GM19328 (cell line): ENCODE data around the gene PHLDA2.
"Not testable (repeated sequence)": the region's sequence is repeated elsewhere in the genome, so short reads cannot be mapped to it uniquely, and the experiment has no call there.

Experiments
- ATAC-seq: cut with Tn5 transposase; IDR thresholded peaks from one replicate; pipeline ENCODE4 v1.9.1; 2021; ENCODE audit warnings: mild to moderate bottlenecking, moderate library complexity; ENCODE audit not compliant: unreplicated experiment

PHLDA2 gene

GRCh38 chr11:2916114-2916891 is 12.9 kb downstream of the PHLDA2 start:
- no peak for ATAC-seq

DNA sequence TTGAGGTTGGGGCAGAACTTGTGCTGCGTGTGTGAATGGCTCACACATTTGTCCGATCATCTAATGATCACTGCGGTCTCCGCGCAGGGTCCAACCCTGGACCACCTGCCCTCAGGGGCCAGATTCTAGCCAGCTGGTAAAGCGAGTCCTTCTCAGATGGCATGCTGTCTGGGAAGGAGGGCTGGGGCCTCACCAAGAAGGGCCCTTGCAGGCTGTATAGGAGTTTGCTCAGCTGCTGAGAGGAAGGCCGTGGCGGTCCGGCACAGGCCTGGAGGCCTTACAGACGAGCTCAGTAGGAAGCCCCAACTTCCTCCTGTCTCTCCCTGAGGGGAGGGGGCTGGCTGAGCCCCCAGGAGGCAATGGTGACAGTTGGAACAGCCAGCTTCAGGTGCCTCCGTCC is 13.7 kb downstream of the PHLDA2 start:
- no peak for ATAC-seq

GRCh38 chr11:2914455-2915195 is 14.6 kb downstream of the PHLDA2 start:
- no peak for ATAC-seq

DNA sequence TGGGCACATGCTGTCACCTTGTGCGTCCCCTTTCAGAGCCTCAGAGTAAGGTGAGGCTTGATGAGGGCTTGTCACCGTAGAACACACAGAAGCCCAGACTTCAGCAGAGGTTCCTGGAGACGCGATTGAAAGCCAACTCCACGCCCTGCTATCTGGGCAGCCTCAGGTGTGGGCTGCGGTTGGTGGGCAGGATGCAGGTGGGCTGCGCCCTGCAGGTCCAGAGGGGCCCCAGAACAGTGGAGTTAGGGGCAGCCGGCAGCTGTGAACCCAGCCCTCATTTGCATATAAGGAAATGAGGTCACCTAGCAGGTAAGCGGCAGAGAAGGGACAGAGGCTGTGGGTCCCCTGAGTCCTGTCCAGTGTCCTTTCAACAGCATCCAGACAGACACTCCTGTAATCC is 15.4 kb downstream of the PHLDA2 start:
- ATAC-seq, result no peak

DNA sequence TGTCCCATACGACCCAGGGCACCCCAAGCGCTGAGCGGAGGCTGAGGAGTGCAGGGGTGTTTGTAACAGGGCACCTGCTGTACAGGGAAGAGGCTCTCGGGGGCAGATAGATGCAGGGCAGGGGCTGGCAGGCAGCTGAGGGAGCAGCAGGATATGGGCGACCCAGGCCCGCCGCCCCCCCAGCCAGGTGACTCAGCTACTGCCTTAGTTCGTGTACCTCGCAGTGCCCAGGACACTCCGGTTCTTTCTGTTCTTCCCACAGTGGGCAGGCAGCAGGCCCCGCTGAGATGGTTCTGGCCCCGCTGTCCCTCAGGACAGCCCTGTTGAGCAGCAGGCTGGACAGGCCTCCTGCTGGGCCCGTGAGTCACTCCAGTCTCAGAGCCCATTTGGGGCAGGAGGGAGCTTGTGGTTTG is 16.2 kb downstream of the PHLDA2 start:
- ATAC-seq, result no peak

- no peak for ATAC-seq
Observed at GRCh38 chr11:2912498-2912897, 16.7 kb downstream of the PHLDA2 start.

DNA sequence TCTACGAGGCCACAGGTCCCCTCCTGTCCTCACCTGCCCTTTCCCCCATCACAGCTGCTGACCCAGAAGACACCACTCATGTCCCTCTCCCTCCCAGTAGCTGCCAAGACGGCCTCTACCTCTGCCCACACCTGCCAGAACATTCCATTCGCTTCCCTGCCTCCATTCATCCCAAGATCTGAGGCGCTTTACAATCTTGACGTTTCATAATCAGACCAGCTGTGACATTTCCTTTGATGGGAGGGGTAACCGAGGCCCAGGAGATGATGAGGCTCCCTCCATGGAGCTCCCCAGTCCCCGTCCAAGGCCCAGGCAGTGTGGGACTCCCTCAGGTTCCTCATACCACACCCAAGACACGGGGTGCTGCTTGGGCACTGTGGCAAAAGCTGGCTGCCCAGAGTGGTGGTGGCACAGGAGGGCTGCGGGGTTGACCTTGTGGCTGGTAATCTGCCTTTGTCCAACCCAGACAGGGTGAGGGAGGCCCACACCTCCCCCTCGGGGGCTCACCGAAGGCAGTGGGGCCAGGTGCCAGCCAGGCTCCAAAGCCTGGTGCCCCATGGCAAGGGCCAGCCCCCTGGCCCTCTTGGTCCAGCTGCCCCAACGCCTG is 17.3 kb downstream of the PHLDA2 start:
- no peak for ATAC-seq

GRCh38 chr11:2911088-2911784 is 18.0 kb downstream of the PHLDA2 start:
- ATAC-seq, result no peak

DNA sequence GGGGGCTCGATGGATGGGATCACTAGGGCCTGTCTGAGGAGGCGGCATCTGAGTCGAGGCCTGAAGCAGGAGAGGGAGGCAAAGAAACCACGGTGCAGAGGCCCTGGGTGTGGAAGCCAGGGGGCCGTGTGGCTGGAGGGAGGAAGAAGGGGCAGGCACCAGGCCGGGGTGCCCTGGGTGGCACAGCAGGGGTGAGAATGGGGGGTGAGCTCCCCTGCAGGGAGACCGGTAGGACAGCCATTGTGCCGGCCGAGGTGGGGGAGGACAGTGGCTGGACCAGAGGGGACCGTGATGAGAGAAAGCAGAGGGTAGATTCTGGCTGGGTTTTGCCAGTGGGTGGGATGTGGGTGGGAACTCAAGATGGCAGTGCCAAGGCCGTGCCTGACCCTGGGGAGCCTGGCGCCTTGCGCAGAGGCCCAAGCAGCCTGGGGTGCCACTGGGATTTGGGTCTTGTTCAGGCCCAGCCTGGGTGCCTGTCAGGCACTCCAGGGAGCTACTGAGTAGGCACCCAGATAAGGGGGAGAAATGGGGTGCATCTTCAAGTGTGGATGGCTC is 18.7 kb downstream of the PHLDA2 start:
- no peak for ATAC-seq

GRCh38 chr11:2909133-2909902 is 19.9 kb downstream of the PHLDA2 start:
- ATAC-seq, result no peak

DNA sequence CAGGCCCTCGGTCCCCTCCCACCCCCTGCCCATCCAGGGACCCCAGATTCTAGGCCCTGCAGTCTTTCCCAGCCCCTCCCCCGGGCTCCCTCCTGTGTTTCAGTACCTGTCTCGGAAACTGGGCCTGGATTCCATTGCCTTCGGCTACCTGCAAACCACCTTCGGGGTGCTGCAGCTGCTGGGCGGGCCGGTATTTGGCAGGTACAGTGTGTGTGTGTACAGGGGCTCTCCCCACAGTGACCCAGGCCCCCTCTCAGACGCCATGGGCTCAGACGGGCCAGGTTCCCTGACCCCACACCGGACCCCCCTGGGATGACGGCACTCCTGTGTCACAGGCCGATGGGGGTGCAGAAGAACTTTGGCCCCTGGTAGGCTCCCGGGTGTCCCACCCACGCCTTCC is 21.1 kb downstream of the PHLDA2 start:
- ATAC-seq, result no peak

- ATAC-seq, result not testable (repeated sequence)
Observed at GRCh38 chr11:2905299-2905698, 23.9 kb downstream of the PHLDA2 start.

- no peak for ATAC-seq
Observed at GRCh38 chr11:2904153-2905052, 24.8 kb downstream of the PHLDA2 start.

- no peak for ATAC-seq
Observed at GRCh38 chr11:2903672-2904011, 25.6 kb downstream of the PHLDA2 start.

- no peak for ATAC-seq
Observed at GRCh38 chr11:2902784-2903671, 26.2 kb downstream of the PHLDA2 start.

- peak; percentile 94 for ATAC-seq
Observed at GRCh38 chr11:2901854-2902783, 27.1 kb downstream of the PHLDA2 start.

DNA sequence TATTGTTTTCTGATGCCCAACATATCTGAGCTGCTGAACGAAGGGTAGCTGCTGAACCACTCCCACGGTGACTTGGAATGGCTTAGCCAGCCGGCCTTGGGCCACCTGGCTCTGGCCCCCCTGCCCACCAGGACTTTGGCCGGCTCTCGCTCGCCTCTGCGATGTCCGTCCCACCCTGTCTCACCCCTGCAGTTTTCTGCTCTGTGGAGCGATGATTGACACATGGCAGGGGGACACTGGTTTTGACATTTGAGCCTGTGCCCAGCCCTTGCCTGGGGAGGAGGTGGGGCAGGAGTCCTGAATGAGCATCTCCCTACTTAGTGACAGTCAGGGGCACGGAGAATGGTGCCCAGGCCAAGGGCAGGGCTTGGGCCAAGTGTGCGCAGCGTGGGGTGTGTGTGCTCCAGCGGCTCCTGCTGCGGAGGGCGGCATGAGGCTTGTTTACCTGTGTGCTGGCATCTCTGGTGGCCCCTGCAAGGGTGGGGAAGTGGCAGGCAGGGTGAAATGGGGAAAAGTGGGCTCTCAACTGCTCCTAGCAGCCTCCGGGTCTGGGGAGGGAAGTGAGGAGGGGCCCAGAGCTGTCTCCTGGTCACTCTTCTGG is 27.9 kb downstream of the PHLDA2 start:
- no peak for ATAC-seq
